HS-27A (cell line): ENCODE results near the gene NPHP1.
"Not testable (repeated sequence)": the region's sequence is repeated elsewhere in the genome, so short reads cannot be mapped to it uniquely, and the experiment has no call there.

Source experiments
- DNase-seq: peaks from one replicate; pipeline ENCODE4 v3.0.0-alpha.2; 2012; ENCODE audit warnings: low read depth, missing footprints

The NPHP1 gene

DNA sequence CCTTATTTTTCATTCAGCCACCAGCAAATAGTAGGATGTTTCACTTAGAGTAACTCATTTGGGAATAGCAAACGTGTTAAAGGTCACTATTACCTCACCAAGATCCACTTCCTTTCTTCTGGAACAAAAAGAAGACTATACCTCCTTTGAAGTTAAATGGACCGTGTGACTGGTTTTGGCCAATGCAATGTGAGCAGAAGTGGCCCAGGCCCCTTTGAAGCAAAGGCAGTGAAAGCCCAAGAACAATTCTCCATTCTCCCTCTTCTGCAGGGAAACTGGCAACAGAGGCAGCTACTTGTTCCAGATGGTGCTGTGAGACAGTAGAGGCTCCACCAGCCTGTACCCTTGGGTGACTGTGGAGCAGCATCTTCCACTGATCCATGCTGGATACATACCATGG, 77.9 kb downstream of the NPHP1 start:
- DNase-seq: no peak

- no peak for DNase-seq
Observed at GRCh38 chr2:110126086-110126773, 78.6 kb downstream of the NPHP1 start.

DNA sequence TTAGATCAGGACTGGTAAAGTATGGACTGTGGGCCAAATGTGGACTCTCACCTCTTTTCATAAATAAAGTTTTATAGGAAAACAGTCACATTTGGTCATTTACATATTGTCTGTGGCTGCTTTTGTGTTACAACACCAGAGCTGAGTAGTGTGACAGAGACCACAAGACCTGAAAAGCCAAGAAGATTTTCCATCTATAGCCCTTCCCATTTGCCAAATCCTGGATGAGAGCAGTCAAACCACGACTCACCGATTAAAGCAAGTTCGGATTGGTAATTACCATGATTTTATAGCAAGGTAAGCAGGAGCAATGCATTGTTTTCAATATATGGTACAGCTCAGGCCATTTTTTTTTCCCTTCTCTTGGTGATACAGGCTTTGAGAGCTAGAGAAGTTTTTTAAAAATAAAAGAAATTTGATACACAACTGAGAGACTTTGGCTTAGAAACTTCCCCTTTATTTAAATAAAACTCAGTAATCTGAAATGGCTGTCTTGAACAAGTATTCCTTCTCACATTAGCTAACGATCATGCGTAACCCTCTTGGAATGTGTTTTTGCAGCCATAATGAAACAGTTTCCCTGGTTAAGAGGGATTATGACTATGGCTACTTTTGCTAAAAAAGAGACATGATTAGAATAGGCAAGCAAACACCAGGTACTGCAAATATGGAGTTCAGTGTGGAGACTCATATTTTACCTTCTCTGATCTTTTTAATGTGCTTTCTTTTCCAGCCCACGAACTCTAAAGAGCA, 79.7 kb downstream of the NPHP1 start:
- no peak for DNase-seq

DNA sequence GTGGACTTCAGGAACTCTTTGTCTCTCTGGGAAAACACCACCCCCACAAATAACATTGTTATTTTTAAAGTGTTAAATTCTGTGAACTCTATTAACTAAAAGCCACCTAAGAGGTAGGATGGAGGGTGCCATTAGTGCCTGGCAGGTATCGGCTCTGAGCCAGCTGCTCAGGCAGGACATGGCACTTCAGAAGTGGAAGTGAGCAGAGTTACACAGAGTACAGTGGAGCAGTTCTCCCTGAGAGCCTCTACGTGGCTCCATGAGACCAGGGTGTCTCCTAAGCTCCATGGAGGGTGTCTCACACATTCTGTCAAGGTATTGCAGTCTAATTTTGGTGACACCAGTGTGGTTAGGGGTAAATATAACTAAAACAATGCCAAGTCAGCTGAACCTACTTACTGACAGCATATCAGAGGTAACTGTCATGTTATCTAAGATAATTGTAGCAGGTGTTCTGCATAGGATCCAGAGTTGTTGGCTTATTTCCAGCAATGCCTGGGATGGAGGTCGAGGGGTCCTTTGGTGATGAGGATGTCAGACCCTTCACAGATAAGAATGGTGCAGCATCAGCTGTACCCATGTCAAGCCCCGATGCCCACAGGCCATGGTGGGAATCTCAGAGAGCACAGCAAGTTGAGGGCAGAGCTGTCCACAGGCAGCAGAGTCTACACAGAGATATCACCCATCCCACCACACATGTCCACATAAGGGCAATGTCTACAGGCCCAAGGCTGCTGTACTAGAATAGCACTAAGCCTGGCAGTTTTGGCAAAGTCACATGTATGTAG, 80.6 kb downstream of the NPHP1 start:
- no peak for DNase-seq

DNA sequence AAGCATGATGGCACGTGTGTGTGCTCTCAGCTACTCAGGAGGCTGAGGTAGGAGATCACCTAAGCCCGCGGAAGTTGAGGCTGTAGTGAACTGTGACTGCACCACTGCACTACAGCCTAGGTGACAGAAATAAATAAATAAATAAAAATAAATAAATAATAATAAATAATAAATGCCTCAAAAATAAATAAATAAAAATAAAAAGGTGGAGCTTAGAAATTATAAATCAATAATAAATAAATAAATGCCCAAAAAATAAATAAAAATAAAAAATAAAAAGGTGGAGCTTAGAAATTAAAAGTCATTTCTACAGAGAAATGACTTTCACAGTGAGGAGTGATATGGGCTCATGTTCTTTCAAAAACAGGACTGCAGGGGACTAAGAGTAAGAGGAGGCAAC, 83.2 kb downstream of the NPHP1 start:
- DNase-seq: no peak

GRCh38 chr2:110121052-110121334, 83.8 kb downstream of the NPHP1 start:
- DNase-seq: no peak

DNA sequence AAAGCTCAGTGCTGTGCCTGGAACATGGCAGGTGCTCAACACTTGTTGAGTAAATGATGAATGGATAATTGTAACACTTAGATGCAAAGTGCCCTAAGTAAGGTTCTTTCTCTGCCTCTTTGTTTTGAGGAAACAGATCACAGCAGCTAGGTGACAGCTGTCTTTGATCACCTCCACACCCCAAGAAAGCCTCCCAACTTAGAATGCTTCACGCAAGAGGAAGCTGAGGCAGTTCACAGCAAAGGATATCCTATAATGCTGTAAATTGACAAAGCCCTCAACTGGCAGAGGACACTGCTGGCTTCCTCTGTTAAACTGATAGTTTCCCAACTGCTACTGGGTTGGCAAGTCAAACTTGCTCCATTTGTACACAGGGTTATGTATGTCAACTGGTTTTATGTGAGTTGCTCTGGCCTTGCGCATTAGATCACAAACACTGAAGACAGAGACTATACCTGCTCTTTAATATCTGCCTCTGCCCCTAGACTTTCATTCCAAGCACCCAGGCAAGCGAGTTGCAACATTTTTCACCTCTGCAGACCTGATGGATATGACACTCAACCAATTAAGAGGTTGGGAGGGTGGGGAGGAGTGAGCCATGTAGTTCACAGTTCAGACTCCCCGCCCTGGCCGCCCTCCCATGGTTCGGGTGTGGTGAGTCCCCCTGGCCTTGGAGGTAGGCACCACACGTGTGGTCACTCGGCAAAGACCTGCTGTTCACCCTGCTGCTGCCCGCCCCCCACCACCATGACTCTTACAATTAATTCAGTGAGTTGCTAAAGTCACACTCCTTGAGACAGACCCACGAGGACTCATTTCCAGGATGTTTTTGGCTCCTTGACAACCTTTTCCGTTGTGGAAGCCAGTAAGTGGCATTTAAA, 84.4 kb downstream of the NPHP1 start:
- no peak for DNase-seq

DNA sequence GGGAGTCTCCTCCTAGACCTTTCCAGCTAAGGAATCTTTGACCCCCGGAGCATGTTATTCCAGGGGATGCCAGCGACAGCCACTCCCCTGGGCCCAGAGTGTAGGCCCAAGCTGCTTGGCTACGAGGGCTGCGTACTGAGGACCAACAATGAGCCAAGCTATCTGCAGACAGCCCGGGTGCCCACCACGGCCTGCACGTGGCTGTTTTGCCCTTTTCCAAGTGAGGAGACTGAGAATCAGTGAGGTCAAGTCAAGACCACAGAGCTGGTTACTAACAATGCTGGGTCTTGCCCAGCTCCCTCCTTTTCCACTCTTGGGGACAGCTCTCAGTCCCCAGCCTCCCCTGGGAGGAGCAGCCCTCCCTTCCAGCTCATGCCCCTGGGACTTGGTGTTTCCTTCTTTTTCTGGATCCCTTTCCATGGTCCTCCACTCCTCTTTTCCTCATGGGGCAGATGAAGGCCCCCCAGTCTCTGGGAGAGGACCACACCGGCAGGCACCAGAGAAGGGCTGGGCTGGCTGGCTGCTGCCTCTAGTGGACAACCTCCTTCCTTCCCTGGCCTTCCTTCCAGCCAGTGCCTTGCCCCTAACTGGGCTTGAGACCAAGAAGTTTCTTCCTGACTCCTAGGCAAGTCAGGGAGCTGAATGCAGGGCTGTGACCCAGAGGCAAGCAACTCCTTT, 88.6 kb downstream of the NPHP1 start:
- DNase-seq: no peak

DNA sequence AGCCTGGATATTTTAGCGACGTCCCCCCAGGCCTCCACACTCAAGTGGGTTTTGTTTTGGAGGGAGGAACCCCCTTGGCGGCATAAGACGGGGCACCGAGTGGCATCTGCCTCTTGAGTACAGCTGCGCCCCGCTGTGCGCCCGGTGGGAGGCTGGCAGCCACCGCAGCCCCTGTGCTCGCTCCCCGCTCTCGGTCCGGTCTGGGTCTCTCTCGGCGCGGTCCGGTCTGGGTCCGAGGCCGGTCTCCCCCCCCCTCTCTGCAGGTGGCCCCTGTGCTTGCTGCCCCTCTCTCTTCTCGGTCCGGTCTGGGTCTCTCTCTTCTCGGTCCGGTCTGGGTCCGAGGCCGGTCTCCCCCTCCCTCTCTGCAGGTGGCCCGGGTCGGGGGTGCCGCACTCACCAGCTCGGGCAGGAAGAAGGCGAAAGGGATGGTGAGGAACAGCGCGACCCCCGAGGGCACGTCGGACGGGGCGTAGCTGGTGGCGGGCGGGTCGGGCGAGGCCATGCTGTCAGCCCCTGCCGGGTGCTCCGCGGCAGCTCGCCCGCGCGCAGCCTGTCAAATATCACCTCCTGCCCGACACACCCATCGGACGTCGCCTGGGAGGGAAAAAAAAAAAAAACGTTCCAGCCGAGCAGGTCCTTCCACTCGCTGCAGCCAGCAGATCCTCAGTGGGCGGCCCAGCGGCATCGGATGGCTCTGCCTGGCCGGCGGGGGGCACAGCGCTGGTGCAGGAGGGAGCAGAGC, 89.4 kb downstream of the NPHP1 start, which contains the start of gene MALL:
Gene MALL, minus strand, starts transcription at position 532 of the 742 bp plus-strand sequence. Its CDS starts 30 bp downstream, at position 502.
- DNase-seq: no peak

- no peak for DNase-seq
Observed at GRCh38 chr2:110114831-110115255, 90.0 kb downstream of the NPHP1 start.

GRCh38 chr2:110113961-110114591, 90.7 kb downstream of the NPHP1 start:
- DNase-seq: no peak

DNA sequence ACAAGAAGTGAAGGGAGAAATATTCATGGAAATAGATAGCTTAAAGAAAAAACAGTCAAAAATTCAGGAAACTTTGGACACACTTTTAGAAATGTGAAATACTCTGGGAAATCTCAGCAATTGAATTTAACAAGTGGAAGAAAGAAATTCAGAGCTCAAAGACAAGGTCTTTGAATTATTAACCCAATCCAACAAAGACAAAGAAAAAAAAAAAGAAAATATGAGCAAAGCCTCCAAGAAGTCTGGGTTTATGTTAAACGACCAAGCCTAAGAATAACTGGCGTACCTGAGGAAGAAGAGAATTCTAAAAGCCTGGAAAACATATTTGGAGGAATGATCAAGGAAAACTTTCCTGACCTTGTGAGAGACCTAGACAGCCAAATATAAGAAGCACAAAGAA, 96.5 kb downstream of the NPHP1 start:
- not testable (repeated sequence) for DNase-seq

- no peak for DNase-seq
Observed at GRCh38 chr2:110107092-110108079, 97.4 kb downstream of the NPHP1 start.

DNA sequence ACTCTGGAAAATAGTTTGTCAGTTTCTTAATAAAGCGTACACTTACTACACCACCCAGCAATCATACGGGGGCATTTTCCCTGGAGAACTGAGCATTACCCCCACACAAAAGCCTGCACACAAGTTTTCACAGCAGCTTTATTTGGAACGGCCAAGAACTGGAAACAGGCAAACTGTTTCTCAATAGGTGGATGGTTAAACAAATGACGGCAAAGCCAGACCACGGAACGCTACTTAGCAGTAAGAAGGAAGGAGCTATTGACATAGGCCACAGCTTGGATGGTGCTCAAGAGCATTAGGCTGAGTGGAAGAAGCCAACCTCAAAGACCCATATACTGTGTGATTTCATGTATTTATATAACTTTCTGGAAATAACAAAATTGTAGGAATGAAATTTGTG, 98.2 kb downstream of the NPHP1 start:
- DNase-seq: no peak

GRCh38 chr2:110105608-110106467, 99.0 kb downstream of the NPHP1 start:
- DNase-seq: peak; percentile 86

- DNase-seq: no peak
Observed at GRCh38 chr2:110105183-110105582, 99.6 kb downstream of the NPHP1 start.

DNA sequence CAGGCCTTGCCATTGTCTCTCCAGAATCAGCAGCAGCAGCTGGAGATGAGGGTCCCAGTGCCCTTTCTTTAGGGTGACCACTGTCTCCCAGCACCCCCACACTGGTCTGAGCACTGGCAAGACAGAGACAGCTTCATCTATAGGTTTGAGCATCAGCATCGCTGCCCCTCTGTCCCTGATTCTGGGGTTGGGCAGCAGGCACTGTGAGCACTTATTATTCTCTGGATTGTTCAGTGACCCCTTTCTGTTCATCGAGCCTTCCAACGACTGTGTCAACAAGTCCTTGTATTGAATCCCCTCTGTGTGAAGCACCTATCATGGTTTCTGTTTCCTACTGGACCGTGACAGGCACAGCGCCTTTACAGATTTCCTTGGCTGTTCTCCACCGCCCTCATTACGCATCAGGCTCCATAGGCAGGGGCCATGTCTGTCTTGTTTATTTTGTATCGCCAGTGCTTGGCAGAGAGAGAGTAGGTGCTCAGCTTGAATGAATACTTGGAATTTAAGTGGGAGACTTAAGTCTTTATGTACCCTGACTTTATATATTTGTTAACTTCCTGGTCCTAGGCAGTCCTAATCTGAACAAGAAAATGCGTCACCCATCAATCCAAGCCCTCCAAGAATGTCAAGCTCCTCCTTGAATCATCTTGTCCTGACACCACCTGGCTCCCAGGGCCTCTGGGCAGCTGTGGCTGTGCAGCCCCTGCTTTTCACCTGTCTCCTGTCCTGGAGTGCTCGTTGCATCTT, 100.6 kb downstream of the NPHP1 start:
- no peak for DNase-seq
